SK-N-SH (cell line): ENCODE results near the gene GLRB. TPM values are rescaled to one million over a fixed set of nuclear protein-coding genes. Genes with fewer than 3 reads are reported as not detected.

Experiments used
- CTCF ChIA-PET: fragments of 300-600, 350-600 bp; formaldehyde crosslinking; extraction: SDS; loops from one replicate; lab custom pipeline; 2021; lab: Yijun Ruan, JAX
- POLR2A ChIA-PET: fragments of 350-600 bp; sonication (Branson Sonifier 250); formaldehyde crosslinking; extraction: SDS; loops from one replicate; lab custom pipeline; 2020; ENCODE audit warnings: antibody characterized with exemption, inconsistent platforms; lab: Yijun Ruan, JAX
- DNase-seq: peaks from one replicate; pipeline ENCODE4 v3.0.0; 2012
- H2AFZ ChIP-seq: fragments of 200-600 bp; sonication (generic); 2 replicates; pipeline ENCODE4 v1.8.1; 2016; ENCODE audit warnings: antibody characterized with exemption, mild to moderate bottlenecking, low read depth
- H3F3A ChIP-seq: fragments of 200-600 bp; sonication (generic); replicated peaks from 2 replicates; pipeline ENCODE3; 2016; ENCODE audit warnings: antibody characterized with exemption, mild to moderate bottlenecking; ENCODE audit not compliant: insufficient read depth
- H3K27ac ChIP-seq, 2 experiments: fragments of 200-500 bp in 1 of 2; fragments of 200-600 bp in 1 of 2; sonication (Bioruptor generic) in 1 of 2; sonication (generic), shearing (Covaris generic) in 1 of 2; 2 replicates each; pipeline versions ENCODE4 v1.5.1 to v1.6.1; 2014 to 2016; ENCODE audit warnings: low read depth in 2 of 2, inconsistent platforms in 1 of 2, low read length in 1 of 2, mild to moderate bottlenecking in 1 of 2, mixed read lengths in 1 of 2
- H3K27me3 ChIP-seq: fragments of 200-600 bp; sonication (generic), shearing (Covaris generic); 2 replicates; pipeline ENCODE4 v1.6.1; 2016; ENCODE audit warnings: mixed run types; ENCODE audit not compliant: insufficient read depth
- H3K36me3 ChIP-seq, 2 experiments: fragments of 200-500 bp in 1 of 2; fragments of 200-600 bp in 1 of 2; sonication (Bioruptor generic) in 1 of 2; sonication (generic) in 1 of 2; replicated peaks in 1 of 2; 2 replicates each; pipeline versions ENCODE3 to v1.5.1; 2014 to 2016; ENCODE audit warnings: low read length in 1 of 2, mild to moderate bottlenecking in 1 of 2; ENCODE audit not compliant: insufficient read depth in 2 of 2, control insufficient read depth in 1 of 2
- H3K4me1 ChIP-seq, 2 experiments: fragments of 200-500 bp in 1 of 2; fragments of 200-600 bp in 1 of 2; sonication (Bioruptor generic) in 1 of 2; sonication (generic), shearing (Covaris generic) in 1 of 2; 2 replicates each; pipeline versions ENCODE4 v1.5.1 to v1.6.1; 2014 to 2016; ENCODE audit warnings: low read depth in 1 of 2, low read length in 1 of 2, mixed run types in 1 of 2; ENCODE audit not compliant: insufficient read depth in 2 of 2, control insufficient read depth in 1 of 2
- H3K4me2 ChIP-seq: fragments of 200-600 bp; sonication (generic), shearing (Covaris generic); 2 replicates; pipeline ENCODE4 v1.6.1; 2017; ENCODE audit warnings: mixed run types
- H3K4me3 ChIP-seq, 2 experiments: fragments of 200-500 bp in 1 of 2; fragments of 200-600 bp in 1 of 2; sonication (Bioruptor generic) in 1 of 2; sonication (generic), shearing (Covaris generic) in 1 of 2; 2 replicates each; pipeline versions ENCODE4 v1.5.1 to v1.8.1; 2014 to 2016; ENCODE audit warnings: low read depth in 2 of 2, inconsistent platforms in 1 of 2, low read length in 1 of 2, mild to moderate bottlenecking in 1 of 2, mixed read lengths in 1 of 2, moderate library complexity in 1 of 2
- H3K79me2 ChIP-seq: fragments of 200-600 bp; sonication (generic); 2 replicates; pipeline ENCODE4 v1.8.1; 2017; ENCODE audit warnings: mild to moderate bottlenecking; ENCODE audit not compliant: insufficient read depth
- H3K9ac ChIP-seq: fragments of 200-600 bp; sonication (generic); 2 replicates; pipeline ENCODE4 v1.6.1; 2017; ENCODE audit warnings: mixed run types
- H3K9me2 ChIP-seq: fragments of 200-600 bp; sonication (generic); 2 replicates; pipeline ENCODE4 v1.6.1; 2017; ENCODE audit warnings: mixed run types
- H3K9me3 ChIP-seq: fragments of 200-600 bp; sonication (generic); 2 replicates; pipeline ENCODE4 v1.6.1; 2017; ENCODE audit warnings: mixed run types, mild to moderate bottlenecking, moderate library complexity
- H4K20me1 ChIP-seq: fragments of 200-600 bp; sonication (generic); 2 replicates; pipeline ENCODE4 v1.6.1; 2017; ENCODE audit warnings: mild to moderate bottlenecking, mixed run types; ENCODE audit not compliant: insufficient read depth
- EP300 ChIP-seq, 2 experiments: IDR thresholded peaks; 2 replicates each; pipeline versions ENCODE4 v1.4.0 to v1.6.1; 2012; ENCODE audit warnings: borderline replicate concordance in 1 of 2, low read depth in 1 of 2, low read length in 1 of 2
- GABPA ChIP-seq: IDR thresholded peaks from 2 replicates; pipeline ENCODE4 v1.4.0; 2012; ENCODE audit warnings: low read depth, mild to moderate bottlenecking
- IRF3 ChIP-seq: fragments of 150-350 bp; IDR thresholded peaks from 2 replicates; pipeline ENCODE4 v1.6.1; 2016; ENCODE audit warnings: mild to moderate bottlenecking, low read depth, low read length
- MEF2A ChIP-seq: IDR thresholded peaks from 2 replicates; pipeline ENCODE4 v1.4.0; 2012; ENCODE audit warnings: low read depth, borderline replicate concordance
- MXI1 ChIP-seq: IDR thresholded peaks from 2 replicates; pipeline ENCODE4 v1.6.1; 2012; ENCODE audit warnings: mild to moderate bottlenecking, low read depth, low read length, improper control_type of control experiment
- NRF1 ChIP-seq: IDR thresholded peaks from 2 replicates; pipeline ENCODE4 v1.6.1; 2012; ENCODE audit warnings: low read depth, mild to moderate bottlenecking, low read length
- PBX3 ChIP-seq: IDR thresholded peaks from 2 replicates; pipeline ENCODE4; 2012
- RAD21 ChIP-seq: IDR thresholded peaks from 2 replicates; pipeline ENCODE4 v1.6.1; 2012; ENCODE audit warnings: mild to moderate bottlenecking, low read length
- TCF12 ChIP-seq: IDR thresholded peaks from 2 replicates; pipeline ENCODE4 v1.4.0; 2012
- WGBS: methylation state at CpG from one replicate; pipeline ENCODE4 v1.1.6; 2017; ENCODE audit warnings: low lambda C conversion rate; 5-methylcytosine and 5-hydroxymethylcytosine counted together
- polyA plus RNA-seq, 3 experiments: library from polyadenylated mRNA; depleted of rRNA; stranded (reverse); fragments of >200 nt; gene quantifications; 2 replicates each; pipeline ENCODE4 v1.2.3, GENCODE V29; 2012
- TF ChIP-seq, protein P1 (sequence below): IDR thresholded peaks from 2 replicates; pipeline ENCODE4 v1.6.1; 2012; ENCODE audit warnings: mild to moderate bottlenecking, low read depth, low read length, moderate library complexity

Gene GLRB
- polyA plus RNA-seq, 1 of the 3 experiments (the other 2 are of a cell fraction): 7.6 TPM

GRCh38 chr4:157115613-157116335 is 39.8 kb downstream of the GLRB start (continued):
- TF ChIP-seq, protein P1, sequence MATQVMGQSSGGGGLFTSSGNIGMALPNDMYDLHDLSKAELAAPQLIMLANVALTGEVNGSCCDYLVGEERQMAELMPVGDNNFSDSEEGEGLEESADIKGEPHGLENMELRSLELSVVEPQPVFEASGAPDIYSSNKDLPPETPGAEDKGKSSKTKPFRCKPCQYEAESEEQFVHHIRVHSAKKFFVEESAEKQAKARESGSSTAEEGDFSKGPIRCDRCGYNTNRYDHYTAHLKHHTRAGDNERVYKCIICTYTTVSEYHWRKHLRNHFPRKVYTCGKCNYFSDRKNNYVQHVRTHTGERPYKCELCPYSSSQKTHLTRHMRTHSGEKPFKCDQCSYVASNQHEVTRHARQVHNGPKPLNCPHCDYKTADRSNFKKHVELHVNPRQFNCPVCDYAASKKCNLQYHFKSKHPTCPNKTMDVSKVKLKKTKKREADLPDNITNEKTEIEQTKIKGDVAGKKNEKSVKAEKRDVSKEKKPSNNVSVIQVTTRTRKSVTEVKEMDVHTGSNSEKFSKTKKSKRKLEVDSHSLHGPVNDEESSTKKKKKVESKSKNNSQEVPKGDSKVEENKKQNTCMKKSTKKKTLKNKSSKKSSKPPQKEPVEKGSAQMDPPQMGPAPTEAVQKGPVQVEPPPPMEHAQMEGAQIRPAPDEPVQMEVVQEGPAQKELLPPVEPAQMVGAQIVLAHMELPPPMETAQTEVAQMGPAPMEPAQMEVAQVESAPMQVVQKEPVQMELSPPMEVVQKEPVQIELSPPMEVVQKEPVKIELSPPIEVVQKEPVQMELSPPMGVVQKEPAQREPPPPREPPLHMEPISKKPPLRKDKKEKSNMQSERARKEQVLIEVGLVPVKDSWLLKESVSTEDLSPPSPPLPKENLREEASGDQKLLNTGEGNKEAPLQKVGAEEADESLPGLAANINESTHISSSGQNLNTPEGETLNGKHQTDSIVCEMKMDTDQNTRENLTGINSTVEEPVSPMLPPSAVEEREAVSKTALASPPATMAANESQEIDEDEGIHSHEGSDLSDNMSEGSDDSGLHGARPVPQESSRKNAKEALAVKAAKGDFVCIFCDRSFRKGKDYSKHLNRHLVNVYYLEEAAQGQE: no peak
- TF ChIP-seq MXI1 (no peak), RAD21 (no peak), GABPA (no peak), EP300 (IDR thresholded peaks at IDR 0.05; ENCODE audit: borderline replicate concordance in 1 of 2, low read depth in 1 of 2, low read length in 1 of 2) (peak in 1 of 2 experiments; percentile 89; a peak in 2 of 4 replicates), IRF3 (no peak), MEF2A (no peak), NRF1 (no peak), TCF12 (peak; percentile 82)

GRCh38 chr4:157121401-157121800 is 45.5 kb downstream of the GLRB start:
- H3K79me2 ChIP-seq: no peaks in the 10 kb centered on the region
- no peaks in the 10 kb centered on the region; the same call in 1 of the 2 replicates for H3K9me2 ChIP-seq
- no peak for DNase-seq
- WGBS: 57% methylated on average over 2 of the region's 2 CpGs
- CTCF ChIA-PET: no interaction called here
- H3K27me3 ChIP-seq: no peaks in the 10 kb centered on the region
- H3K4me2 ChIP-seq: no peak overlapping the region
- peaks cover 0 to 5% of the 10 kb centered on the region in 2 experiments; a peak in 2 of 4 replicates for H3K4me1 ChIP-seq
- H3F3A ChIP-seq: peaks cover 11% of the 10 kb centered on the region
- no peaks in the 10 kb centered on the region for H4K20me1 ChIP-seq
- H3K4me3 ChIP-seq: no peak overlapping the region
- peaks cover 0 to 2% of the 10 kb centered on the region in 2 experiments for H3K36me3 ChIP-seq
- H2AFZ ChIP-seq: no peak overlapping the region
- no peak overlapping the region for H3K9ac ChIP-seq
- POLR2A ChIA-PET: no interaction called here
- no peak overlapping the region; a peak in 1 of 4 replicates for H3K27ac ChIP-seq
- no peaks in the 10 kb centered on the region for H3K9me3 ChIP-seq
- TF ChIP-seq TCF12 (peak; percentile 71), PBX3 (0 out of 2 replicates have a peak, but pooled peaks have one; percentile 12), EP300 (IDR thresholded peaks at IDR 0.05; ENCODE audit: borderline replicate concordance in 1 of 2, low read depth in 1 of 2, low read length in 1 of 2) (no peak)
- TF ChIP-seq, all 33 proteins: peak for 2
